Cortex of kidney (tissue), 1 donor: ENCODE data around the gene CPLANE2.
"Not testable (repeated sequence)": the region's sequence is repeated elsewhere in the genome, so short reads cannot be mapped to it uniquely, and the experiment has no call there.

Experiments used
- DNase-seq: peaks from one replicate; lab custom pipeline; 2025; lab: John Stamatoyannopoulos, UW

The CPLANE2 gene

GRCh38 chr1:16248603-16249516 is 11.9 kb upstream of the CPLANE2 start:
- no peak for DNase-seq

GRCh38 chr1:16248007-16248436 is 11.0 kb upstream of the CPLANE2 start:
- no peak for DNase-seq

GRCh38 chr1:16247441-16247840 is 10.5 kb upstream of the CPLANE2 start:
- DNase-seq: no peak

GRCh38 chr1:16246961-16247360 is 10.0 kb upstream of the CPLANE2 start:
- DNase-seq: no peak

- DNase-seq: not testable (repeated sequence)
Measured at GRCh38 chr1:16246239-16246638, 9.3 kb upstream of the CPLANE2 start.

- DNase-seq: no peak
Measured at GRCh38 chr1:16245476-16246196, 8.7 kb upstream of the CPLANE2 start.

- DNase-seq: no peak
Measured at GRCh38 chr1:16244650-16245285, 7.8 kb upstream of the CPLANE2 start.

- DNase-seq: no peak
Measured at GRCh38 chr1:16243936-16244649, 7.1 kb upstream of the CPLANE2 start.

- DNase-seq: no peak
Measured at GRCh38 chr1:16243215-16243610, 6.2 kb upstream of the CPLANE2 start.

GRCh38 chr1:16242556-16243214 is 5.7 kb upstream of the CPLANE2 start:
- no peak for DNase-seq

- DNase-seq: no peak
Measured at GRCh38 chr1:16241221-16241708, 4.3 kb upstream of the CPLANE2 start.

GRCh38 chr1:16239972-16240491 is 3.0 kb upstream of the CPLANE2 start:
- no peak for DNase-seq

- no peak for DNase-seq
Measured at GRCh38 chr1:16237343-16237830, 404 bp upstream of the CPLANE2 start.

GRCh38 chr1:16235944-16236510 is 956 bp downstream of the CPLANE2 start:
- DNase-seq: no peak

- no peak for DNase-seq
Measured at GRCh38 chr1:16235347-16235746, 1.6 kb downstream of the CPLANE2 start.

GRCh38 chr1:16233431-16233830 is 3.6 kb downstream of the CPLANE2 start:
- DNase-seq: no peak

GRCh38 chr1:16232316-16232710 is 4.7 kb downstream of the CPLANE2 start:
- no peak for DNase-seq

- no peak for DNase-seq
Measured at GRCh38 chr1:16231331-16232315, 5.4 kb downstream of the CPLANE2 start.

GRCh38 chr1:16230744-16231143 is 6.2 kb downstream of the CPLANE2 start:
- DNase-seq: no peak
